ENCODE data around the gene SRI. TPM values are rescaled to one million over a fixed set of nuclear protein-coding genes. Genes with fewer than 3 reads are reported as not detected.

SRI gene
- total RNA-seq, 1 donor from 2014 or later: 109 TPM

GRCh38 chr7:88155756-88156155, 64.1 kb downstream of the SRI start:
- TF ChIP-seq, protein P1, sequence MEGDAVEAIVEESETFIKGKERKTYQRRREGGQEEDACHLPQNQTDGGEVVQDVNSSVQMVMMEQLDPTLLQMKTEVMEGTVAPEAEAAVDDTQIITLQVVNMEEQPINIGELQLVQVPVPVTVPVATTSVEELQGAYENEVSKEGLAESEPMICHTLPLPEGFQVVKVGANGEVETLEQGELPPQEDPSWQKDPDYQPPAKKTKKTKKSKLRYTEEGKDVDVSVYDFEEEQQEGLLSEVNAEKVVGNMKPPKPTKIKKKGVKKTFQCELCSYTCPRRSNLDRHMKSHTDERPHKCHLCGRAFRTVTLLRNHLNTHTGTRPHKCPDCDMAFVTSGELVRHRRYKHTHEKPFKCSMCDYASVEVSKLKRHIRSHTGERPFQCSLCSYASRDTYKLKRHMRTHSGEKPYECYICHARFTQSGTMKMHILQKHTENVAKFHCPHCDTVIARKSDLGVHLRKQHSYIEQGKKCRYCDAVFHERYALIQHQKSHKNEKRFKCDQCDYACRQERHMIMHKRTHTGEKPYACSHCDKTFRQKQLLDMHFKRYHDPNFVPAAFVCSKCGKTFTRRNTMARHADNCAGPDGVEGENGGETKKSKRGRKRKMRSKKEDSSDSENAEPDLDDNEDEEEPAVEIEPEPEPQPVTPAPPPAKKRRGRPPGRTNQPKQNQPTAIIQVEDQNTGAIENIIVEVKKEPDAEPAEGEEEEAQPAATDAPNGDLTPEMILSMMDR (IDR thresholded peaks at IDR 0.05; ENCODE audit: insufficient read depth, low read length, poor library complexity, severe bottlenecking): no peak
- H3K36me3 ChIP-seq (ENCODE audit: control insufficient read depth, insufficient read depth, low read length): no peaks in the 10 kb centered on the region
- no peak overlapping the region for H3K4me3 ChIP-seq (ENCODE audit: low read depth, low read length)
- H3K27me3 ChIP-seq (ENCODE audit: control insufficient read depth, insufficient read depth, low read length): no peaks in the 10 kb centered on the region
- DNase-seq (ENCODE audit: low read depth): no peak

Other genes with a start within 250 kb of the SRI start
- gene STEAP4, start 86.9 kb upstream of the SRI start, total RNA-seq: 1.7 and 2.3 TPM in 2 replicates